Lung microvascular endothelial cell (primary cell): ENCODE data around the gene RASSF10. TPM values are rescaled to one million over a fixed set of nuclear protein-coding genes. Genes with fewer than 3 reads are reported as not detected.
A peak's percentile ranks its signal among the peaks of the same experiment; 100 is the strongest.
"Not testable (repeated sequence)": the region's sequence is repeated elsewhere in the genome, so short reads cannot be mapped to it uniquely, and the experiment has no call there.

ENCODE experiments used
- DNase-seq, 2 donors: peaks; one replicate each; pipeline versions ENCODE4 v3.0.0 to v3.0.0-alpha.2; 2010; ENCODE audit warnings: low read depth in 2 of 2
- total RNA-seq: library from RNA; depleted of rRNA; stranded (reverse); fragments of >200 nt; gene quantifications from 2 replicates; pipeline ENCODE4 v1.2.1, GENCODE V29; 2014

RASSF10 gene
- total RNA-seq, 1 donor from 2014 or later = 0.60 TPM

DNA sequence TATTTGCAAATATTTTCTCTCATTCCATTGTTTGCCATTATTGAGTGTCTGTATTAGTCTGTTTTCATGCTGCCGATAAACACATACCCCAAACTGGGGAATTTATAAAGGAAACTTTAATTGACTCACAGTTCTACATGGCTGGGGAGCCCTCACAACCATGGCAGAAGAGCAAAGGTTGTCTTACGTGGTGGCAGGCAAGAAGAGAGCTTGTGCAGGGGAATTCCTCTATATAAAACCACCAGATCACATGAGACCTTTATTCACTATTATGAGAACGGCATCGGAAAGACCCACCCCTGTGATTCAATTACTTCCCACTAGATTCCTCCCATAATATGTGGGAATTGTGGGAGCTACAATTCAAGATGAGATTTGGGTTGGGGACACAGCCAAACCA, 10.2 kb downstream of the RASSF10 start:
- peak in 1 of 2 donors; percentile 14 for DNase-seq

DNA sequence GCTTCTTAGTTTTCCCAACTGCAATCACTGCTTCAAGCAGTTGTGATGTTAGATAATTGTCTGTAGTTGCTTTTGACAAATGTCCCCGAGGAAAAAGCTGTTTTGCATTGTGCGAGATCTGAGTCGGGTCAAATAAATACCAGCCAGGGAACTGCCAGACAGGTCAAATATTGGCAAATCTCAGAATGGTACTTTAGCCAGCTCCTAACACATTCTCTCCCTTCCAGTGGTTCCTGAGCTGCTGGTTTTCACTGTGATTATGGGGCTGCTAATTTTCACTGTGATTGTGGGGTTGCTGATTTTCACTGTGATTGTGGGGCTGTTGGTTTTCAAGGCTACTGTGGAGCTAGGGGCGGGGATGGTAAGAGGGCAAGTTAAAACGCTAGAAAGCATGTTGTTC, 14.3 kb downstream of the RASSF10 start:
- no peak for DNase-seq

DNA sequence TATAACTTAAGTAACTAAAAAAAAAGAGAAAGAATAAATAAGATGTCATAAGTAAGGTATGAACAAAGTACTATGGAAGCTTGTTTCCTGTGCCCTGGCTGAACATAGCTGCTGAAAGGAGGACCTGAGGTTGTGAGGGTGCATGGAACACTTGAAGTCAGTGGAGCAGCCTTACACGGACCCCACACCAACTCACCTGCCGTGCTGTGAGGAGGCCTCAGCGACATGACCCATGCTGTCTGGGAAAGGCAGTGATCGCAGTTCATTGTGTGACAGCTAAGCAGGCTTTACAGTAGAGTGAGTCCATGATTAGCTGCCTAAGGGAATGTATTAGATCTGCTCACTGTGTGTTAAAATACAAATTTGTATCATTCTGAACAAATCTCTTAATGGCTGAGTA, 17.6 kb downstream of the RASSF10 start:
- DNase-seq = no peak

DNA sequence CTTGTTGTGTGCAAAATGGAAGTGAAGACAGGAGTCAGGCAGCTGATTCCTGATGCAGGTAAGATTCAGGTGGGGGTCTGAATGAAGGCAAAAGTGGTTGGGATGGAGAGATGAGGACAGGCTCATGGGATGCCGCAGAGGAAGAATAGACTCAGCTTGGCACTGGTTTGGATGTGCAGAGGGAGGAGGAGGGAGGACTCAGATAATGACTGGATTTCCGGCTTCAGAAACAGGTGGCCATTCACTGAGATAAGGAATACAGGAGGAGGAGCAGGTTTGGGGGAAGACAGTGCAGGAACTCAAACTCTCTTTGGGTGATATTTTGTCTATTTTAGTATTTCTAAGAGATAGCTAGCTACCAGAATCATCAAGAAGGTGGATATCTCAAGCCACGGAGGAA, 19.2 kb downstream of the RASSF10 start:
- no peak for DNase-seq

DNA sequence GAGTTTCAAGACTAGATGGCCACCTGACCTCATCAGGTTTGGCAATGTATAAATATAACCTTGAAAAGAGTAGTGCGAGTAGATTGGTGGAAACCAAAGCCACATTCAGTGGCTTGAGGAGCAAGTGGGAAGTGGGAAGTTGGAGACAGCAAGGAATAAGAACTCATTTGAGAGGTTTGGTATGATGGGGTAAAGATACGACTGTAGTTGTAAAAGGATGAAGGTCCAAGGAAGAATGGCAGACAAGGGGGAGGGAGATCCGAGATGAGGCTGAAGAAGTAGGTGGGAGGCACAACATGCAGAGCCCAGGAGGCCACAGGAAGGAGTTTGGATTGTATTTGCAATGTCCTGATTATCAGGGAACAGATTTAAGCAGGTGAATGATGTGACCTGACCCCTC, 20.8 kb downstream of the RASSF10 start:
- no peak for DNase-seq

DNA sequence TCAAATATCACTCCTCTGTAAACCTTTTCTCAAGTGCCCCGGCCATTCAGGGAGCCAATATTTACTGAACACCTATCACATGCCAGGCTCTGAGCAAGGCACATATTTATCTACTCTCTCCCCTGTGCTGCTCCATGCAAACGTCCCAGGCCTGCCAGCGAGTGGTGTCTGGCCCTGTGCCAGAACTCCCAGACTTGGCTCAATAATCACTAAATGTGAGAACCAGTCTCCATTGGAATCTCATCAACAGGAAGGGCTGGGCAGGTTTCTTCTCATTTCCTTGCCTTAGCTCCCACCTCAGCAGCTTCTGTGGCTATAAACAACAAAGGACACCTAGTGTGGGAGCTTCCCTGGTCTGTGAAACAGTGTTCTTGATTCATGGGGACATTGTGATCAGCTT, 21.7 kb downstream of the RASSF10 start:
- DNase-seq = peak; percentile 7 to 71

DNA sequence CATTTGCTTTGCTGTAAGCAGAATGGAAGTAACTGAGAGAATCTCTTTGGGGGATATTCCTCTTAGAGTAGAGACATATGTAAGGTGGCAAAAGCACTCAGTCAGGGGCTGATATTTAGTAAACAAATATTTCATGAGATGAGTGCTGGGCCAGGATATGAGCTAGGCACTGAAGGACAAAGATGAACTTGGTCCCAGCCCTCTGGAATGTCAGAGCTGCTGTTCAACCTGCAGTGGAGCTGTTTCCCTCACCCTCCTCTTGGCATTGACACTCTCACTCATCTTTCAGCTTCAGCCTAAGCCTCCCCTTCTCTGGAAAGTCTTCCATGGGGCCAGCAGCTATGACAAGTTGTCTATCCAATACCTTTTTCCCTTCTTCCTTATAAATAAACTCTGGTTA, 22.2 kb downstream of the RASSF10 start:
- peak in 1 of 2 donors; percentile 32 for DNase-seq

DNA sequence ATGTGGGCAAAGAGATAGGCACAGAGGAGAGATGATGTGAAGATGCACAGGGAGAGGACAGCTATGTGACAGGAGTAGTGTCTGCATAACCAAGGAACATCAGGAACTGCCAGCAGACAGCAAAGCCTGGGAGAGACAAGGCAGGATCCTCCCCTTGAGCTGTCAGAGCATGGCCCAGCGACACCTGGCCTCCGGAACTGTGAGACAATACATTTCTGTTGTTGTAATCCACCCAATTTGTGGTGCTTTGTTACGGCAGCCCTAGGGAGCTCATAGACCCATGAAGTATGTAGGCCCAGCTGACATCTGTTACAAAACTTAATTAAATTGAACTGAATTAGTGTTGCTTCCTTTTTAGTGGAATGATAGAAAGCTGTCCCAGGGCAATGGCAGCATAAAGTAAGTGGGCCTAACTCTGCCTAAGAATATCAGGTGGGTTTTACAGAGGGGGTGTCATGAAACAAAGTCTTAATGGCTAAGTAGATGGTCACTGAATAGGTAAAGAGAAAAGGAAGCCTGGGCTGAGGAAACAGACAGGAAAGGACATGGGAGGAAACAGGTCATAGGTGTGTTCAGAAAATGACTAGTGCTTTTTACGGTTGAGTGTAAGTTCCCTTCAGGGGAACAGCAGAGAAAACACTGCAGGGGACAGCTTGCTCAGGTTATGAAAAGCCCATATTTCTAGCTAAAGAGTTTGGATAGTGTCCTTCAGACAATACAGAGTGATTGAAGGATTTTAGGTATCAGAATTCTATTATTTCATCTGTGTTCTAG, 24.8 kb downstream of the RASSF10 start:
- DNase-seq = no peak

DNA sequence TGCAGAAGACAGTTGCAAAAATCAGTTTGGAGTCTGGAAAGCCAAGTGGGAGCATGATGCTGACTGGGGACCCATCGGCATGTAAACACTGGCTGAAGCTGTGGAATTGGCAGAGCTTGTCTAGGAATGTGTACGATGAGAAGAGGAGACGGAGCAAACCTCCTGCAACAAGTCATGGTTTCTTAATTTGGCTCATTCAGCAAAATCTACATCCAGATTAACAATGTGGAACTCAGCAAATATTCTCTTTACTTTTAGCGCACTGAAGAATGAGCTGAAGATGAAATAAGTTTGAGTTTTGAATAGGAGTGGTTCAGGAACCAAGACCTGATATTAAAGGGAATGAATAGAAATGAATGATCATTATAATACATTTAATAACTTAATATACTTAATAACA, 26.6 kb downstream of the RASSF10 start:
- DNase-seq = no peak

DNA sequence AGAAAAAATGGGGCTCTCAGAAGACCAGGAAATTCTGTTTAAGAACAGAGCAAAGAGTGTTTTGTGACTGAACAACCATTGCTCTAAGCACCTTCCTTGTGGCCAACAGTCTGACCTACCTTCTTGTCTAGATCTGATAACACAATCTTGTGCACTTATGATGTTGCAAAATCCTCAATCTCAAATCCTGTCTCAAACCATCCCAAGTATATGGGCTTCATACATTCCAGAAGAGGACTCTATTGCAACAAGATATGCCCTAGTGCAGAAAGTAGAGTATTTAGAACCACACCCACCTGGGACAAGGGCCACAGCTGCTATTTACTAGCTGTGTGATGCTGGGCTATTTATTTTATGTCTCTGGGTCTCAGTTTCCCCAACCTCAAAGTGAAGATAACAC, 27.1 kb downstream of the RASSF10 start:
- DNase-seq = no peak

DNA sequence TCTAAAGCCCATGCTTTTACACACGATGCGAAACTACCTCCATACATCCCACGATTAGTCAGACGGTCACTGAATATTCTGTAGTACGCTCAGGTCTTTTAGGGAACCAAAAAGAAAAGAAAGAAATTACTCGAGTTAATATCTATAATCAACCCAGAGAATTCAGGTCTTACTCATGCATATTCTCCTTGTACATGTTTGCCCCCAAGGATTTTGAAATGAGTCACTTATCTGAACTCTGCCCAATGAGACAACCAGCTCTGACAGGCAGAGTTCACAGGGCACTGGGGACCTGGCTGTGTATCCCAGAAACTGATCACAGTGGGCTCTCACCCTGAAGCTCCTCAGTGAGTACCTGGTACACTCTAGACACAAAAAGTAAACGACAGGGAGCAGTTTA, 29.2 kb downstream of the RASSF10 start:
- no peak for DNase-seq

DNA sequence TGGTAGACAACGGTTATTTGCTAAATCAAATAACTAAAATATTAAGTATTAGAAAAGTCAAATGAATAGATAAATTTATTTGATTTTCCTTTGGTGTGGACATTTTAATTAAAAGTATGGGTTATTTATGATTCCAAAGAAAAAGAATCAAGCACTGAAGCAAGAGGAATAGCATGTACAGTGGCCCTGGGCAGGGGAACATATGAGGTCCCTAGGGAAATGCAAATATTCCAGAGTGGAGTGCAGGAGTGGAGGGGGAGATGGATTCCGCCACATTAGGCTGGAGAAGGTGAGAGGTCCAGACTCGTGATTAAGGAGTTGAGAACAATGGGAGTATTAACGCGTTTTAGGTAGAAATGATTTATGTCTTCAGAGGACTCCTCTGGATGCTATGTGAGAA, 30.0 kb downstream of the RASSF10 start:
- DNase-seq = no peak

DNA sequence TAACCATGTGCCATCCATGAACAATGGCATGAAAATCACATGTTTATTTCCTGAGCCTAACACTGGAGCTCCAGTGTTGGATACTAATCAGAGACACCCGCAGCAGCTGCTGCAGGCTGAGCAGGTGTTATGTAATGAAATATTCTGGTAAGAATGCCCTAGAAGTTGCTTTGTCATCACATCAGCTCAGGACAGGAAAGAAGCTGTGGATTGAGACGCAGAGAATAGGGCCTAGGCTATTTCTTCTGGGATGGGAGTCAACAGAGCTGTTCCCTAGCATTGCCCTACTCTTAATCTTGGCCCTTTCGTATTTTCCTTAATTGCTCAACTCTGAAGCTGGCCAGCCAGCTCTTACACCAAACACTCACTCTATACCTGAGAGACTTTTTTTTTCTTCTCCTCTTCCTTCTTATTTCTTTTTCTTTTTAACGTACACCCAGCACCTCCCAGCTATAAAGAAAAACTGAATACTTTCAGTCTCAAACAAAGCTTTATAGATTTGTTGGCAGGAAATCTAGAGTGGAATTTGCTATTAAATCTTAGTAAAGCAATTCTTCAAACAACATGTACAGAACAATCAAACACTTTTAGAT, 31.9 kb downstream of the RASSF10 start:
- no peak for DNase-seq

DNA sequence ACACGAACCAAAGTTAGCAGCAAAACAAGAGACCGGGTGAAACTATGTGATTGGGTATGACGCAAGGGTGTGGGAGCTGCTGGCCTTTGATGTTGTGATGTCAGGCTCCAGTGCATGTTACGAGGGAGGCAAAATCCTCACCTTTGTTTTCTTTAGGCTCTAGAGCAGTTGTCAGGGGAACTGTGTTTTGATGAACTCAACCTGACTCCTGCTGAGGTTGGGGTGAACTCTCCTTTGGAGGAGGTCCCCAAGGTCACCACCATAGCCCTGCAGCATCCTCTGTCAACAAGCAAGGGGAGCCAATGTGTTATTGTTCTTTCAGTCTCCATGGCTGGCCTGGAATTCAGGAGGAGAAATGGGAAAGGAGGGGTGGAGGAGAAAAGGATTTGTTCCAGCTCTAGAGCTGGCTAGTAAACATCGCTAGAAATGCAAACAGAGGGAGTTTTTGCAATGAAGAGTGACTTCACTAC, 33.8 kb downstream of the RASSF10 start:
- DNase-seq = peak in 1 of 2 donors; percentile 26

DNA sequence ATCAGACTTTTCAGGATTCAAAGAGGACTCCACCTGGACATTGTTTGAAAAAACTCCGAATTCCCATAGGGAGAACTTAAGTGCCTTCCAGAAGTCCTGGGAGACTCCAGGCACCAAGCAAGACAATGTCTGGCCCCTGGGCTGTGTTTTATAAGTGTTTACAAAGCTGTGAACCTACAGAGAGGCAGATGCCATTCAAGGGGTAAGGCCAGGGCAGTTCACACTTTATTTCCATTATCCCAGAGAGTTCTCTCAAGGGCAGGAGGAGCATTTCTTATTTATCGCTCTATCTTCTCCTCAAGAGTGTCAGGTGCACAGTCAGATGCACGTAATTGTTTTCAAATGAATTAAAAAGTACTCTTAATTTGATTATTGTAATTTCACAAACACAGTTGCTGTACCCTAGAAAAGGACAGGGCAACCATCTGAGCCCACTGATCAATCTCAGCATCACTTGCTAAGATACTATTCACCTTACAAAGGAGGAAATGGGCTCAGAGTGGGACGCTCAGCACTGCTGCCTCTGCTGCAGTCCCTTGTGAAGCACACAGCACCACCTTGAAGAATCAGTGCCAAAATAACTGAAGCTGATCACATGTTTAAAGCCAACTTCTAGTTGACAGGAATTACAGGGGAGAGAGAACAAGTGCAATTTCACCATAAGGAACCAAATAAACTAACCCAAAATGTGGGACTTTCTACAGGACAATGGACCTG, 35.0 kb downstream of the RASSF10 start:
- DNase-seq = no peak

DNA sequence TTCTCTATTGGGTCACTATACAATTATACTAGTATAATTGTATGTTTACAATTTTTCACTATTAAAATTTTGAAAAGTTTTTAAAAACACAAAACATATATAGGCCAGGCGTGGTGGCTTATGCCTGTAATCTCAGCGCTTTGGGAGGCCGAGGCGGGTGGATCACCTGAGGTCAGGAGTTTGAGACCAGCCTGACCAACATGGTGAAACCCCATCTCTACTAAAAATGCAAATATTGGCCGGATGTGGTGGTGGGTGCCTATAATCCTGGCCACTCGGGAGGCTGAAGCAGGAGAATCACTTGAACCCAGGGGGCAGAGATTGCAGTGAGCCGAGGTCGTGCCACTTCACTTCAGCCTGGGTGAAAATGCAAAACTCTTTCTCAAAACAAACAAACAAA, 36.0 kb downstream of the RASSF10 start:
- DNase-seq = not testable (repeated sequence)

DNA sequence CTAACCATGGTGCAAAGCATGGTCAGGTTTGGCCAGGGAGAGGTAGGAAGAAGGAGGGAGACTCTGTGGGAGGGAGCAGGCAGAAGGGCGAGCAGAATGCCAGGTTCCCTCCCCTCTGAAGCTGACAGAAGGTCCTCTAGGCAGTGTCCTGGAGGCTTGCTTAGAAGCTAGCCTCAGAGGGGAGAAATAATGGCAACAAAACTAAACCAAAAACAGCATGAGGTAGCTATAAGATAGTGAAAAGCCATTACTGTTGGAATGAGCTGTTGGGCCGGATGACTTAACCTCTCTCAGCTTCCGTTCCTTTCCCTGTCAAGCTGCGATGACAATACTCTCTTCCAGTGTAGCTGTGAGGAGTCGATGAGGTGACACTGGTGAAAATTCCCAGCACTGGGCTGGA, 36.6 kb downstream of the RASSF10 start:
- no peak for DNase-seq

DNA sequence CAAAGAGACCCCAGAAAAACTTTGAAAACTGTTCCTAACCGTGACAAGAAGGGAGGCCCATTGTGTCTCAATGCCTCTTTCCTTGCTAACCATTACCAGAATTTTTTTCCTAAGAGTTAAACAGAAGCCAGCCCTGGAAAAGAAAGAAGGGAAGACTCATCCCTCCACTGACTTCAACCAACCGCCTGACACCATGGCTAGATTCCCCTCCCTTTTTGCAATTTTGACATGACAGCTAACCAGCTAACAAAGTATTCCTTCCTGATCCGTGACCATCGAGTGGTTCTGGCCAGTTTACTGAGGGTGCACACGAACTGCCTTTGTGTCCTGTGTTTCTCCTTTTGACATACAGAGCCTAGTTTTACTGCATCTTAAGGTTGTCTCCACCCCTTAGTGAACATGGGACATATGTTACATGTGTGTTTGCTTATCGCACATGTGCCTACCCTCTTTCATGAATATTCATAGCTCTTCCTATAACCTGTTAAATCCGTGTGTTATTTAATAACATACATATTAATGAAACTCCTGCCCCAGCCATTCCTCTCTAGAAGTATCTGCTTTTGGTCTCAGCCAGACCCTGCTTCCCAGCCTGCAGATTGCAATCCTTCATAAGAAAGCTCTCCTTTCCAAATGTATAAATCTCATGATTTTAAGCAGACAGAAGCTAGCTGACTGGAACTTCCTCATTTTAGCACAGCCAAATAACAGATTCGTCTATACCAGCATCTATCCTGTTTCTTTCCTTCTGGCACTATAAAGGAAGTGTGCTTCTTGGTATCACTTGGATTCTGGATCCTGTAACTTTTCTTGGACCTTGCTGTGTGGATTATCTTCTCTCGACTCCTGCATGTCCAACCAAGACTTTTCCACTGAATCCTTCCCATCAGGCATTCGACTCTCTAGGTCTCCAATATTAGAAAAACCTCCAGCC, 37.8 kb downstream of the RASSF10 start:
- DNase-seq = no peak

DNA sequence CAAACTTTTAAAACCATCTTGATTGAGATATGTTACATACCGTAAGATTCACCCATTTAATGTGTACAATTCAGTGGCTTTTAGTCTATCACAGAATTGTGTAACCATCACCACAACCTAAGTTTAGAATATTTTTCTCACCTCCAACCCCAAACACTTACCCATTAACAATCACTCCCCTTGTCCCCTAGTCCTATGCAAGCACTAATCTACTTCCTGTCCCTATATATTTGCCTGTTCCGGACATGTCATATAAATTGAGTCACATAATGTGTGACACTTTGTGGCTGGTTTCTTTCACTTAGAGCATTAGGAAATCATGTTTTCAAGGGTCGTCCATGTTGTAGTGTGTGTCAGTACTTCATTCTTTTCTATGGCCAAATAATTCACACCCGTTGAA, 38.8 kb downstream of the RASSF10 start:
- DNase-seq = no peak

DNA sequence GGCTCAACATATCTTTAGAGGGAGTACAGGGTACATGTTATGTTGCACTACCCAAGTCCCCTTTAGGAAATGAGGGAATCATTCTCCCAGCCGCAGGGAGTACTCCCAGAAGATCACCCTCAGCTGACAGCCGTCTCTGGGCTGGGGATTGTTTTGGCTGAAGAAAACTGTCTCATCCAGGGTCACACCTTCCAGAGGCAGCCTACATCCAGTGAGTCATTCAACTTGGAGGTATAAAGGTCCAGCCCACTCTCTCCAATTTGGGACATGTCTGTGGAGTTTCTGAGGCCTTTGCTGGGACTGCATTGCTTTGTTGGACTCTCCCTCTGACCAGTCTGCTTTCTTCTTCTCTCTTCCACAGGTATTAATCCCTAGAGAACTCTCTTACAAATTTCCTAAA, 42.1 kb downstream of the RASSF10 start:
- DNase-seq = no peak

DNA sequence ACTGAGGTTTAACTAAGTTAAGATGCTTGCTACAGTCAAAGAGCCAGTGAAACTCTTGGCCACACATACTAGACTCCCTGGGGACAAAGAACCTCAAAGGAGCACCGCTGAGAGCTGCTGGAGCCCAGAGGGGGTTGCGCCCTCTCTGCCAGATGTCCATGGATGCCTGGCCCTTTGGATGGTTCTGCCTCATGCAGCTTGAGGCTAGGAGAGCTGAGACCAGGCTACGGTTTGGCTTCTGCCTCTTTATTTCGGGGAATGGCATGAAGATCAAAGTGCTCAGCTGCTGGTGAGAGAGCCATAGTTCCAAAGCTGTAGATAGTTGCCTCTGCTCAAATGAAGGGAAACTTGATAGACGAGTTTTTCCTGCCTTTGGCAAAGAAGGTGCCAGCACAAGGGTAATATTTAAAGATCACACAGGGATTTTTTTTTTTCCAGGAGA, 43.0 kb downstream of the RASSF10 start:
- DNase-seq = no peak
